Chondrocyte (in vitro differentiated cells): ENCODE data around the gene PTPRN2. TPM values are rescaled to one million over a fixed set of nuclear protein-coding genes. Genes with fewer than 3 reads are reported as not detected.
"Not testable (repeated sequence)": the region's sequence is repeated elsewhere in the genome, so short reads cannot be mapped to it uniquely, and the experiment has no call there.

Source experiments
- DNase-seq: peaks from one replicate; pipeline ENCODE4 v3.0.0; 2021; ENCODE audit warnings: mixed read lengths, low spot score
- H3K27ac Mint-ChIP-seq: one replicate; pipeline ENCODE4 v1.8.0; 2021; ENCODE audit warnings: mild to moderate bottlenecking, moderate library complexity, mixed read lengths; ENCODE audit not compliant: unreplicated experiment
- H3K27me3 Mint-ChIP-seq: 2 replicates; pipeline ENCODE4 v1.8.0; 2021; ENCODE audit warnings: low read depth, mixed read lengths
- H3K36me3 Mint-ChIP-seq: 2 replicates; pipeline ENCODE4 v1.8.0; 2021; ENCODE audit warnings: low read depth, mixed read lengths
- H3K4me1 Mint-ChIP-seq: 2 replicates; pipeline ENCODE4 v1.8.0; 2021; ENCODE audit warnings: low read depth, mild to moderate bottlenecking, mixed read lengths
- H3K4me3 Mint-ChIP-seq: one replicate; pipeline ENCODE4 v1.8.0; 2021; ENCODE audit warnings: mild to moderate bottlenecking, moderate library complexity, mixed read lengths; ENCODE audit not compliant: unreplicated experiment
- H3K9me3 Mint-ChIP-seq: 2 replicates; pipeline ENCODE4 v1.8.0; 2021; ENCODE audit warnings: low read depth, mixed read lengths
- CTCF ChIP-seq: fragments of 200-600 bp; sonication (generic); IDR thresholded peaks from 2 replicates; pipeline ENCODE4 v1.5.0; 2021; ENCODE audit warnings: antibody characterized with exemption, mild to moderate bottlenecking, moderate library complexity
- total RNA-seq: library from RNA; stranded (reverse); gene quantifications from 3 replicates; pipeline ENCODE4 v1.2.1, GENCODE V29; 2021

Gene PTPRN2
- total RNA-seq, 1 donor from 2014 or later, result 0.30 TPM

GRCh38 chr7:158430308-158431034 lies 157.2 kb downstream of the PTPRN2 start:
- TF ChIP-seq CTCF, result no peak

GRCh38 chr7:158428837-158429753 lies 158.5 kb downstream of the PTPRN2 start:
- no peaks in the 10 kb centered on the region for H3K36me3 Mint-ChIP-seq
- DNase-seq, result peak; percentile 76
- H3K27ac Mint-ChIP-seq, result no peak overlapping the region
- no peak overlapping the region for H3K4me3 Mint-ChIP-seq
- H3K4me1 Mint-ChIP-seq, result peaks cover 7% of the 10 kb centered on the region
- no peaks in the 10 kb centered on the region for H3K9me3 Mint-ChIP-seq
- TF ChIP-seq CTCF, result no peak
- H3K27me3 Mint-ChIP-seq, result no peaks in the 10 kb centered on the region

More at GRCh38 chr7:158430308-158431034, 157.2 kb downstream of the PTPRN2 start:
- no peak overlapping the region for H3K27ac Mint-ChIP-seq
- DNase-seq, result peak; percentile 72
- H3K27me3 Mint-ChIP-seq, result peaks cover 1% of the 10 kb centered on the region
- peaks cover 1% of the 10 kb centered on the region for H3K9me3 Mint-ChIP-seq
- H3K4me1 Mint-ChIP-seq, result peaks cover 7% of the 10 kb centered on the region
- H3K36me3 Mint-ChIP-seq, result no peaks in the 10 kb centered on the region
- H3K4me3 Mint-ChIP-seq, result no peak overlapping the region

DNA sequence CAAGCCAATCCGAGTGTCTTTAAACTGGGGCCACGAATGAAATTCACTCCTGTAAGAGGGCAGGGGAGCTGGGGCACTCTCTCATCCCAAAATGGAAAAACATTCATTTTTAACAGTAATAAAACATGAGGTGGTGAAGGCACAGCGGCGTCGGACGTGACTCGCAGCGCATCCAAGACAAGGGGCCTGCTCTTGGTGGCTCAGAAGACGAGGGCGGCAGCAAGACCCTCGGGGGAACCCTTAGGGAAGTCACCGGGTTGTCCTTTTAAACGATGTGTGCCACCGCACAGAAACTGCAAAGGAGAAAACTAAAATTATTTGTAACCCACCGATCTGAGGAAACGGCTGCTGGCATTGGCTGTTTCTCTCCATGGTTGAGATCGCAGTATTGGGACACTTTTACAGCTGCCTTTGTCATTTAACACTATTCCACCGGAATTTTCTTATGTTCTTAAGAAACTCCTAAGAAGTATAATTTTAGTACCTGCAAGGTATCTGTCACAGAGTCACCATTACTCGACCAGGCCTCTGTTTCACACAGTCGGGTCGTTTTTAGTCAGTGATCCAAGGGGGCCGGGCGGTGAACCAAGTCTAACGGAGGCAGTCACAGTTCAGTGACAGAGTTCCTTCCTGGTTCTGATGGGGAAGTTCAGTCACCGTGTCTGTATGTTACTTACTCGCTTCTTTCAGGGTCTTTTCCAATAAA lies 159.3 kb downstream of the PTPRN2 start:
- peak; percentile 43 for DNase-seq
- H3K4me1 Mint-ChIP-seq, result peaks cover 7% of the 10 kb centered on the region
- TF ChIP-seq CTCF, result no peak
- H3K9me3 Mint-ChIP-seq, result no peaks in the 10 kb centered on the region
- H3K4me3 Mint-ChIP-seq, result no peak overlapping the region
- no peaks in the 10 kb centered on the region for H3K27me3 Mint-ChIP-seq
- no peak overlapping the region for H3K27ac Mint-ChIP-seq
- H3K36me3 Mint-ChIP-seq, result no peaks in the 10 kb centered on the region

DNA sequence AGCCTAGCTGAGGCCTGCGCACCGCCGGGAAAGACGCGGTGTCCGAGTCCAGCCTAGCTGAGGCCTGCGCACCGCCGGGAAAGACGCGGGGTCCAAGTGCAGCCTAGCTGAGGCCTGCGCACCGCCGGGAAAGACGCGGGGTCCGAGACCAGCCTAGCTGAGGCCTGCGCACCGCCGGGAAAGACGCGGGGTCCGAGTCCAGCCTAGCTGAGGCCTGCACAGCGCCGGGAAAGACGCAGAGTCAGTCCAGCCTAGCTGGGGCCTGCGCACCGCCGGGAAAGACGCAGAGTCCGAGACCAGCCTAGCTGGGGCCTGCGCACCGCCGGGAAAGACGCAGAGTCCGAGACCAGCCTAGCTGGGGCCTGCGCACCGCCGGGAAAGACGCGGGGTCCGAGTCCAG lies 161.9 kb downstream of the PTPRN2 start:
- H3K9me3 Mint-ChIP-seq, H3K27ac Mint-ChIP-seq, H3K36me3 Mint-ChIP-seq, H3K4me1 Mint-ChIP-seq, H3K27me3 Mint-ChIP-seq, H3K4me3 Mint-ChIP-seq: not testable (repeated sequence)
- peak; percentile 12 for DNase-seq

DNA sequence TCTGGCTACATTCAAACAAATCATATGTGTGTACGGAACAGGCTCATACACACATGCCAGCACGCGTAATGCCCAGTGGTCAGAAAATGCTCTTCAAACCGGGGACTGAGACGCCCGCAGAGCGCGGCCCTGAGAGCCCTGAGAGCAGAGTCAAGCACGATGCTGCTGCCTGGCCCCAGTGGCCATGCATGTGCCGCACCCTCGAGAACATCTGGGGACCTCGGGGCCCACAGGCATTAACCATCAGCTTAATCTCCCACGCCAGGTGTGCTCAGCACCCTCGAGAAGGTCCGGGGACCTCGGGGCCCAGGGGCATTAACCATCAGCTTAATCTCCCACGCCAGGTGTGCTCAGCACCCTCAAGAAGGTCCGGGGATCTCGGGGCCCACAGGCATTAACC lies 163.1 kb downstream of the PTPRN2 start:
- no peaks in the 10 kb centered on the region for H3K27me3 Mint-ChIP-seq
- H3K9me3 Mint-ChIP-seq, result no peaks in the 10 kb centered on the region
- H3K4me3 Mint-ChIP-seq, result no peak overlapping the region
- H3K27ac Mint-ChIP-seq, result no peak overlapping the region
- no peaks in the 10 kb centered on the region for H3K4me1 Mint-ChIP-seq
- TF ChIP-seq CTCF, result no peak
- no peaks in the 10 kb centered on the region for H3K36me3 Mint-ChIP-seq
- DNase-seq, result peak; percentile 82
